Measurements from ENCODE around the gene FXYD5. TPM values are rescaled to one million over a fixed set of nuclear protein-coding genes. Genes with fewer than 3 reads are reported as not detected.

FXYD5 gene
- polyA plus RNA-seq, 1 donor from 2014 or later = not detected

GRCh38 chr19:35112995-35113688, 41.4 kb upstream of the FXYD5 start:
- Histone ChIP-seq H3K4me2 (ENCODE audit: low read length) (no peak overlapping the region), H3K9ac (ENCODE audit: low read length) (no peak overlapping the region), H3K27ac (ENCODE audit: low read length) (no peak overlapping the region), H3K9me3 (ENCODE audit: low read length) (no peaks in the 10 kb centered on the region), H3F3A (ENCODE audit: insufficient read depth, low read length, poor library complexity, severe bottlenecking) (no peaks in the 10 kb centered on the region), H3K79me2 (replicated peaks; ENCODE audit: insufficient read depth, low read length) (no peaks in the 10 kb centered on the region), H3K9me2 (ENCODE audit: insufficient read depth, low read length) (no peaks in the 10 kb centered on the region), H3K36me3 (ENCODE audit: insufficient read depth, low read length) (no peaks in the 10 kb centered on the region), H3K27me3 (ENCODE audit: insufficient read depth, low read depth, low read length) (no peaks in the 10 kb centered on the region), H4K20me1 (ENCODE audit: insufficient read depth) (no peaks in the 10 kb centered on the region), H3K4me3 (ENCODE audit: low read length) (no peak overlapping the region), H2AFZ (ENCODE audit: low read depth, low read length) (no peak overlapping the region)
- TF ChIP-seq REST (IDR thresholded peaks at IDR 0.05; ENCODE audit: borderline replicate concordance) (no peak), EZH2 (IDR thresholded peaks at IDR 0.05; ENCODE audit: borderline replicate concordance, insufficient read depth, low read length, poor library complexity, severe bottlenecking) (no peak), TAF1 (IDR thresholded peaks at IDR 0.05; ENCODE audit: low read depth) (no peak), CTCF (IDR thresholded peaks at IDR 0.05; ENCODE audit: poor library complexity, severe bottlenecking) (no peak), SMC3 (conservative IDR thresholded peaks at IDR 0.05; ENCODE audit: poor library complexity) (no peak), RAD21 (conservative IDR thresholded peaks at IDR 0.05) (no peak), MXI1 (conservative IDR thresholded peaks at IDR 0.05; ENCODE audit: poor library complexity, severe bottlenecking) (no peak), POLR2AphosphoS5 (IDR thresholded peaks at IDR 0.05) (no peak), EP300 (conservative IDR thresholded peaks at IDR 0.05; ENCODE audit: poor library complexity, severe bottlenecking) (no peak)

GRCh38 chr19:35114353-35115176, 40.0 kb upstream of the FXYD5 start:
- Histone ChIP-seq H3K9ac (ENCODE audit: low read length) (no peak overlapping the region), H3K27ac (ENCODE audit: low read length) (no peak overlapping the region), H4K20me1 (ENCODE audit: insufficient read depth) (no peaks in the 10 kb centered on the region), H3K9me2 (ENCODE audit: insufficient read depth, low read length) (no peaks in the 10 kb centered on the region), H2AFZ (ENCODE audit: low read depth, low read length) (peak overlapping the region; percentile 28), H3K79me2 (replicated peaks; ENCODE audit: insufficient read depth, low read length) (no peaks in the 10 kb centered on the region), H3K4me3 (ENCODE audit: low read length) (no peak overlapping the region), H3K27me3 (ENCODE audit: insufficient read depth, low read depth, low read length) (no peaks in the 10 kb centered on the region), H3K9me3 (ENCODE audit: low read length) (no peaks in the 10 kb centered on the region), H3K36me3 (ENCODE audit: insufficient read depth, low read length) (no peaks in the 10 kb centered on the region), H3F3A (ENCODE audit: insufficient read depth, low read length, poor library complexity, severe bottlenecking) (no peaks in the 10 kb centered on the region), H3K4me2 (ENCODE audit: low read length) (no peak overlapping the region)
- TF ChIP-seq REST (IDR thresholded peaks at IDR 0.05; ENCODE audit: borderline replicate concordance) = no peak
- TF ChIP-seq POLR2AphosphoS5 (IDR thresholded peaks at IDR 0.05) = no peak
- TF ChIP-seq EP300 (conservative IDR thresholded peaks at IDR 0.05; ENCODE audit: poor library complexity, severe bottlenecking) = no peak
- no peak for TF ChIP-seq TAF1 (IDR thresholded peaks at IDR 0.05; ENCODE audit: low read depth)
- TF ChIP-seq RAD21 (conservative IDR thresholded peaks at IDR 0.05) = peak; percentile 66
- peak; percentile 74 for TF ChIP-seq CTCF (IDR thresholded peaks at IDR 0.05; ENCODE audit: poor library complexity, severe bottlenecking)
- peak; percentile 60 for TF ChIP-seq SMC3 (conservative IDR thresholded peaks at IDR 0.05; ENCODE audit: poor library complexity)
- TF ChIP-seq MXI1 (conservative IDR thresholded peaks at IDR 0.05; ENCODE audit: poor library complexity, severe bottlenecking) = no peak
- no peak for TF ChIP-seq EZH2 (IDR thresholded peaks at IDR 0.05; ENCODE audit: borderline replicate concordance, insufficient read depth, low read length, poor library complexity, severe bottlenecking)
